WTC11 (cell line): ENCODE measurements around the gene DAAM2.

ENCODE experiments used
- CTCF ChIP-seq: fragments of 200-600 bp; IDR thresholded peaks from 2 replicates; pipeline ENCODE4 v1.8.0; 2022; ENCODE audit warnings: antibody characterized with exemption
- E2F4 ChIP-seq: sonication (generic); formaldehyde crosslinking; IDR thresholded peaks from 2 replicates; pipeline ENCODE4 v1.8.1; 2022; ENCODE audit warnings: low read depth, mild to moderate bottlenecking, moderate library complexity, missing genetic modification reagents, borderline replicate concordance
- RELA ChIP-seq: sonication (generic); formaldehyde crosslinking; IDR thresholded peaks from 2 replicates; pipeline ENCODE4 v1.8.1; 2022; ENCODE audit warnings: missing genetic modification reagents, mild to moderate bottlenecking, borderline replicate concordance
- ZBTB21 ChIP-seq: sonication (generic); formaldehyde crosslinking; IDR thresholded peaks from 2 replicates; pipeline ENCODE4 v1.8.1; 2023; ENCODE audit warnings: mild to moderate bottlenecking, missing genetic modification reagents, borderline replicate concordance

GRCh38 chr6:39925931-39926290 lies 133.7 kb downstream of the DAAM2 start:
- TF ChIP-seq ZBTB21 (no peak), CTCF (no peak), RELA (CRISPR knock-in tag) (no peak), E2F4 (CRISPR knock-in tag) (no peak)
